HG03565 (cell line): ENCODE measurements around the gene ATXN10.

Experiments used
- ATAC-seq: cut with Tn5 transposase; IDR thresholded peaks from one replicate; pipeline ENCODE4 v1.9.1; 2021; ENCODE audit warnings: mild to moderate bottlenecking, moderate library complexity; ENCODE audit not compliant: unreplicated experiment

Gene ATXN10

GRCh38 chr22:45817745-45818423 is 146.2 kb downstream of the ATXN10 start:
- no peak for ATAC-seq

- no peak for ATAC-seq
Measured at GRCh38 chr22:45818424-45819085, 146.9 kb downstream of the ATXN10 start.

- ATAC-seq = no peak
Measured at GRCh38 chr22:45819305-45819704, 147.7 kb downstream of the ATXN10 start.

- ATAC-seq = no peak
Measured at GRCh38 chr22:45823336-45823735, 151.7 kb downstream of the ATXN10 start.

- ATAC-seq = no peak
Measured at GRCh38 chr22:45826520-45826919, 154.9 kb downstream of the ATXN10 start.

- no peak for ATAC-seq
Measured at GRCh38 chr22:45828841-45829240, 157.2 kb downstream of the ATXN10 start.

- no peak for ATAC-seq
Measured at GRCh38 chr22:45830531-45831245, 159.1 kb downstream of the ATXN10 start.

GRCh38 chr22:45831394-45831793 is 159.8 kb downstream of the ATXN10 start:
- no peak for ATAC-seq

- ATAC-seq = no peak
Measured at GRCh38 chr22:45832180-45832579, 160.5 kb downstream of the ATXN10 start.

GRCh38 chr22:45832959-45833580 is 161.4 kb downstream of the ATXN10 start:
- ATAC-seq = no peak

- no peak for ATAC-seq
Measured at GRCh38 chr22:45833613-45834012, 162.0 kb downstream of the ATXN10 start.

GRCh38 chr22:45834241-45834640 is 162.6 kb downstream of the ATXN10 start:
- no peak for ATAC-seq

GRCh38 chr22:45834795-45835194 is 163.2 kb downstream of the ATXN10 start:
- no peak for ATAC-seq

- ATAC-seq = no peak
Measured at GRCh38 chr22:45836418-45837169, 165.0 kb downstream of the ATXN10 start.

- no peak for ATAC-seq
Measured at GRCh38 chr22:45837508-45837907, 165.9 kb downstream of the ATXN10 start.

- ATAC-seq = no peak
Measured at GRCh38 chr22:45838305-45838887, 166.8 kb downstream of the ATXN10 start.

GRCh38 chr22:45840483-45840882 is 168.8 kb downstream of the ATXN10 start:
- no peak for ATAC-seq

GRCh38 chr22:45842291-45842991 is 170.8 kb downstream of the ATXN10 start:
- ATAC-seq = no peak

GRCh38 chr22:45843031-45843430 is 171.4 kb downstream of the ATXN10 start:
- no peak for ATAC-seq

GRCh38 chr22:45843986-45844385 is 172.4 kb downstream of the ATXN10 start:
- ATAC-seq = no peak
